Measurements from ENCODE around the gene KRT3. TPM values are rescaled to one million over a fixed set of nuclear protein-coding genes. Genes with fewer than 3 reads are reported as not detected.

Gene KRT3
- under 0.01 and 0.13 TPM in 2 replicates for total RNA-seq

DNA sequence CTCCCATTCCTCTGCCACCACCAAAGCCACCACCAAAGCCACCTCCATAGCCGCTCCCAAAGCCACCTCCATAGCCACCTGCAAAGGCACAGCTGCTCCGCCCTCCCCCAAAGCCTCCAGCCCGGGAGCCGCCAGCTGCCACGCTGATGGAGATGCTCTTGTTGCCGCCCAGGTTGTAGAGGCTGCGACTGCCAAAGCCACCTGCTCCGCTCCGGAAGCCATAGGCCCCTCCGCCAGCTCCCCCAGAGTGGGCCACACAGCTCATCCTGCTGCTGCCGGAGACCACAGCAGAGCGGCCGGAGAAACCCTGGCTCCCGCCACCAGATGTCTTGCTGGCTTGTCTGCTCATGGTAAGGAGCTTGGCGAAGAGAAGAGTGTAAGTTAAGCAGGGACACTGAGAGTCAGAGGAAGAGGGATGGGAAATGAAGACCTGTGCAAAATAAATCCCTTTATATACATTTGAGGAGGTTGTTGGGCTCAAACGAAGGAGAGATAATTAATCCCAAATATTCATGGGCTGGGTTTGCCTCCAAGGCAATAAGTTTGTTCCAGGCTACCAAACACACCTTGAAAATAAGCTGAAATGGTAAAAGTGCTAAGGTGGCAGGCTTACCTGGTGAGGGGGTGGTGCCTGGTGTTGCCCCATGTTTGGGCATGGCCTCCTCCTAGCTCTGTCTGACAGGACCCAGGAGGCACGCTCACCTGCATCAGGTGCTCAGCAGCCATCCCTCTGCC, at the start of gene KRT3:
Gene KRT3, minus strand, starts transcription at position 424 of the 735 bp plus-strand sequence. Its CDS starts 75 bp downstream, at position 349.
- peaks cover 3% of the 10 kb centered on the region for H3K27me3 ChIP-seq (ENCODE audit: control insufficient read depth, insufficient read depth, low read length)
- DNase-seq (ENCODE audit: low read depth) (no peak), FAIRE-seq (no peak)
- no peak within 1 kb of the TSS for H3K4me3 ChIP-seq (ENCODE audit: low read depth, low read length)
- TF ChIP-seq, protein P1, sequence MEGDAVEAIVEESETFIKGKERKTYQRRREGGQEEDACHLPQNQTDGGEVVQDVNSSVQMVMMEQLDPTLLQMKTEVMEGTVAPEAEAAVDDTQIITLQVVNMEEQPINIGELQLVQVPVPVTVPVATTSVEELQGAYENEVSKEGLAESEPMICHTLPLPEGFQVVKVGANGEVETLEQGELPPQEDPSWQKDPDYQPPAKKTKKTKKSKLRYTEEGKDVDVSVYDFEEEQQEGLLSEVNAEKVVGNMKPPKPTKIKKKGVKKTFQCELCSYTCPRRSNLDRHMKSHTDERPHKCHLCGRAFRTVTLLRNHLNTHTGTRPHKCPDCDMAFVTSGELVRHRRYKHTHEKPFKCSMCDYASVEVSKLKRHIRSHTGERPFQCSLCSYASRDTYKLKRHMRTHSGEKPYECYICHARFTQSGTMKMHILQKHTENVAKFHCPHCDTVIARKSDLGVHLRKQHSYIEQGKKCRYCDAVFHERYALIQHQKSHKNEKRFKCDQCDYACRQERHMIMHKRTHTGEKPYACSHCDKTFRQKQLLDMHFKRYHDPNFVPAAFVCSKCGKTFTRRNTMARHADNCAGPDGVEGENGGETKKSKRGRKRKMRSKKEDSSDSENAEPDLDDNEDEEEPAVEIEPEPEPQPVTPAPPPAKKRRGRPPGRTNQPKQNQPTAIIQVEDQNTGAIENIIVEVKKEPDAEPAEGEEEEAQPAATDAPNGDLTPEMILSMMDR (IDR thresholded peaks at IDR 0.05; ENCODE audit: insufficient read depth, low read length, severe bottlenecking): no peak
- H3K36me3 ChIP-seq (ENCODE audit: control insufficient read depth, insufficient read depth, low read length): no peaks in the 10 kb centered on the region

DNA sequence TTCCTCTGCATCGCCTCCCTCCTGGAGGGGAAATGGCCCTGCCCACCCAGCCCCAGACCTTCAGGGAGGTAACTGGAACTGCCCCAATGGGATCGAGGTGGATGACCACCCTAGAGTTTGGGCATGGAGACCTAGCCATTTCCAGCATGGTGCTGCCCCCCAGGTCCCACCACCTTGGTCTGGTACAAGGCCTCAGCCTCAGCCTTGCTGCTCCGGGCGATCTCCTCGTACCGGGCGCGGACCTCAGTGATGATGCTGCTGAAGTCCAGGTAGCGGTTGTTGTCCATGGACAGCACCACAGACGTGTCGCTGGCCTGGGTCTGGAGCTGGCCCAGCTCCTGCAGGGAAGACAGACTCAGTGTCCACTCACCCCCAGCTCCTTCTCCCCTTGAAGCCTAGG, 48.5 kb upstream of the KRT3 start:
- DNase-seq (ENCODE audit: low read depth) (no peak), FAIRE-seq (no peak)
- TF ChIP-seq, protein P1 (IDR thresholded peaks at IDR 0.05; ENCODE audit: insufficient read depth, low read length, severe bottlenecking): no peak
- Histone ChIP-seq H3K4me3 (ENCODE audit: low read depth, low read length) (no peak overlapping the region), H3K36me3 (ENCODE audit: control insufficient read depth, insufficient read depth, low read length) (no peaks in the 10 kb centered on the region), H3K27me3 (ENCODE audit: control insufficient read depth, insufficient read depth, low read length) (no peaks in the 10 kb centered on the region)

DNA sequence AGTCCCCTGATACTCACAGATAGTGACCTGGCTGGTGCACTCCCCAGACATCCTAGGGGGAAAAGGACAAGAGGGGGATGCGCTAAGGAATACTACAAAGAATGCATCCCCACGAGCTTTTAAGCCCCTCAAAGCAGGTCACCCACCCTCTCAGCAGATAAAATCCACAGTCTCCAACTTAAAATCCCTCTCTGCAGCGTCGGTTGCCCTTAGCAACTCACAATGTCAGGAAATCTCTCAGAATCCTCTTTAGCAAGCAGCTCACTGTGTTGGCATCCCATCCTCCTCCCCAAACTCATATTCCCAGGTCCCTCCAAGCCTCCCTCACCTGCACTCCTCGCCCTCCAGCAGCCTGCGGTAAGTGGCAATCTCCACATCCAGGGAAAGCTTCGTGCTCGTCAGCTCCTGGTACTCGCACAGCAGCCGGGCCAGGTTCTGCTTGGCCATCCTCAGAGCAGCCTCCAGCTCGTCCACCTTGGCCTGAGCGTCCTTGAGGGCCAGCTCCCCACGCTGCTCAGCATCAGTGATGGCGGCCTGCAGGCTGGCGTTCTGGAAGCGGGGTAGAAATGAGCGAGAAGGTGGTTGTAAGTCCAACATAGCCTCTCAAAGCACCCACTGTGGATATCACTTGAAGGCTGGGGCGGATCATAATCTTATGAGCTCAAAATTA, 43.7 kb upstream of the KRT3 start:
- H3K27me3 ChIP-seq (ENCODE audit: control insufficient read depth, insufficient read depth, low read length): no peaks in the 10 kb centered on the region
- FAIRE-seq (no peak), DNase-seq (ENCODE audit: low read depth) (no peak)
- TF ChIP-seq, protein P1 (IDR thresholded peaks at IDR 0.05; ENCODE audit: insufficient read depth, low read length, severe bottlenecking): no peak
- H3K4me3 ChIP-seq (ENCODE audit: low read depth, low read length): no peak overlapping the region
- no peaks in the 10 kb centered on the region for H3K36me3 ChIP-seq (ENCODE audit: control insufficient read depth, insufficient read depth, low read length)

DNA sequence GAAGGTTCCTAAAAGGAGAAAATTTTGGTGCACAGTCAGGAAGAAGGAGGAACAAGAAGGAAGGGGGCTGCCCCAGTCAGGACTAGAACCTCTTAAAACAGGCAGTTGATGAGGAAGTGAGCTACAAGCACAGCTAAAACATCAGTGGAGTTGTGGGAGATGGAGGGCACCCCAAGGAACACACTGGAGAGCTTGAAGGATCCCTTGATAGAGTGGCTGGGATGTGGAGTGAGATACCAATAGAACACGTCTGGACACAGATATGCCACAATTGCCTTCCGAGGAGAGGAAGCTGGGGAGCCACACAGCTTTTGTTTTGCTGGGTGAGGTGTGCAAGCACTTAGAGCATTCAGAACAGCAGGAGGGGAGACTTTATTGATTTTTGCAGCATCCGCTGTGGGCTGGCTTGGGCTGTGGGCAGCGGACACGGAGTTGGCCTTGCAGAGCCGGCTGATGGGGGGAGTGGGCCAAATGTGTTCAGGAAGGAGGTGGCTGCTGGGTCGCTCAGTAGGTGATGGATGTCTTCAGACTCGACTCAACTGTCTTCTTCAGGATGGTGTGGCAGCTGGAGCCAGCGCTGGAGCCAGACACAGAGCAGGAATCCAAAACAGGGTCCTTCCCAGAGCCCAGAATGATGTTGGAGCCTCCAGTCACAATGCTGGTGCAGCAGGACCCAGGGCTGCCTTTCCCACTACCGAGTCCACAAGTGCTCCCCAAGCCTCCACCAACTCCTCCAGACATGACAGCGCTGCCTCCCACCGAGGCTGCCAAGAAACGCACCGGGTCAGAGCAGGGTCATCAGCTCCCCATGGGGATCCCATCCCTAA, 42.9 kb upstream of the KRT3 start:
- H3K27me3 ChIP-seq (ENCODE audit: control insufficient read depth, insufficient read depth, low read length): no peaks in the 10 kb centered on the region
- no peaks in the 10 kb centered on the region for H3K36me3 ChIP-seq (ENCODE audit: control insufficient read depth, insufficient read depth, low read length)
- no peak overlapping the region for H3K4me3 ChIP-seq (ENCODE audit: low read depth, low read length)
- FAIRE-seq (no peak), DNase-seq (ENCODE audit: low read depth) (no peak)
- TF ChIP-seq, protein P1 (IDR thresholded peaks at IDR 0.05; ENCODE audit: insufficient read depth, low read length, severe bottlenecking): no peak

DNA sequence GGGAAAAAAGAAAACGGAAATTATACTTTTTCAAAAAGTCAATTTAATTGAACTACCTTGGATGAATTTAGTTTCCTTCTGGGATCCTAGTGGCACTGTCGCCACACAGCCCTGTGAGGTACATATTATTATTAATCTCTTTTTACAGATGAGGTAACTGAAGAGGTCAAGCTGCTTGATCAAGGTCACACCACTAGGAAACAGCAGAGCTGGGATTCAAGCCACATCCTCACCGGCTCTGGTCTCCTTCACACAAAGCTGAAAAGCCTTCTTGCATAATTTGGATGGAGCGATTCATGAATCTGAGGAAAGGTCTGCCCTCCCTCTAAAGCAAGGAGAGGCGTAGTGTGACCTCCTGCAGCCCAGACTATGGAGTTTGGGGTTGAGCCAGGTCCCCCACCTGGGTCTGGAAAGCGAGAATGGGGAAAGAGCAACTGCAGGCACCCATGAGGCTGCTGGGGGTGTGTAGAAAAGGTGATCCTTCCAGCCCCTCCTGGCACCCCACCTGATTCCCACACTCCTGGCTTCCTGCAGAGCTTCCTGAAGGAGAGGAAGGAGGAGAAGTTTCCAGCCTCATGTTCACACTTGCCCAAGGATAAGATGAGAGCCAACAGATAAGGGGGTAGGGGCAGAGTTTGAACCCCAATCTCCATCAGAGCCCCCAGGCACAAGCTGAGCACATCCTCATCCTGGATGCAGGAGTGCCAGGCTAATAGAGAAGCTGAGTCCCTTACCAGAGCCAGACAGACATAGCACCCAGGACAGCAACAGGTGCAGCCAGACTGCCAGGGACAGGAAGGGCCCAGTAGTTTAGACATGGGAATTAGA, 42.1 kb upstream of the KRT3 start:
- DNase-seq (ENCODE audit: low read depth) (no peak), FAIRE-seq (peak; percentile 28)
- TF ChIP-seq, protein P1 (IDR thresholded peaks at IDR 0.05; ENCODE audit: insufficient read depth, low read length, severe bottlenecking): no peak
- Histone ChIP-seq H3K36me3 (ENCODE audit: control insufficient read depth, insufficient read depth, low read length) (no peaks in the 10 kb centered on the region), H3K4me3 (ENCODE audit: low read depth, low read length) (no peak overlapping the region), H3K27me3 (ENCODE audit: control insufficient read depth, insufficient read depth, low read length) (no peaks in the 10 kb centered on the region)

Measured in bronchial epithelial cell (primary cell).